Neutrophil (primary cell): ENCODE results near the gene DENND11.

Experiments
- H3K27ac ChIP-seq: fragments of 200-600 bp; sonication (generic); 2 replicates; pipeline ENCODE4 v1.5.1; 2016; ENCODE audit warnings: mild to moderate bottlenecking, moderate library complexity
- H3K27me3 ChIP-seq: fragments of 200-600 bp; sonication (generic); 2 replicates; pipeline ENCODE4 v1.6.0; 2016; ENCODE audit warnings: mild to moderate bottlenecking
- H3K36me3 ChIP-seq: fragments of 200-600 bp; sonication (generic); 2 replicates; pipeline ENCODE4 v1.5.1; 2017
- H3K4me1 ChIP-seq, 2 experiments: fragments of 200-600 bp in 1 of 2; sonication (generic) in 1 of 2; 1 replicate in 1 of 2; 2 replicates in 1 of 2; pipeline versions ENCODE4 v1.5.1 to v1.6.1; 2013 to 2016; ENCODE audit warnings: low read depth in 1 of 2, low read length in 1 of 2, mild to moderate bottlenecking in 1 of 2, moderate library complexity in 1 of 2; ENCODE audit not compliant: control insufficient read depth in 1 of 2, insufficient read depth in 1 of 2
- H3K4me3 ChIP-seq, 2 experiments: fragments of 200-600 bp in 1 of 2; sonication (generic) in 1 of 2; 1 replicate in 1 of 2; 2 replicates in 1 of 2; pipeline ENCODE4 v1.5.1; 2013 to 2016; ENCODE audit warnings: low read depth in 1 of 2, low read length in 1 of 2, mild to moderate bottlenecking in 1 of 2, moderate library complexity in 1 of 2
- H3K9me3 ChIP-seq: fragments of 200-600 bp; sonication (generic); 2 replicates; pipeline ENCODE4 v1.5.1; 2016
- TF ChIP-seq, protein P1 (sequence below): fragments of 200-600 bp; sonication (generic); IDR thresholded peaks from 2 replicates; pipeline ENCODE4 v1.5.1; 2016; ENCODE audit warnings: antibody characterized with exemption

The DENND11 gene

DNA sequence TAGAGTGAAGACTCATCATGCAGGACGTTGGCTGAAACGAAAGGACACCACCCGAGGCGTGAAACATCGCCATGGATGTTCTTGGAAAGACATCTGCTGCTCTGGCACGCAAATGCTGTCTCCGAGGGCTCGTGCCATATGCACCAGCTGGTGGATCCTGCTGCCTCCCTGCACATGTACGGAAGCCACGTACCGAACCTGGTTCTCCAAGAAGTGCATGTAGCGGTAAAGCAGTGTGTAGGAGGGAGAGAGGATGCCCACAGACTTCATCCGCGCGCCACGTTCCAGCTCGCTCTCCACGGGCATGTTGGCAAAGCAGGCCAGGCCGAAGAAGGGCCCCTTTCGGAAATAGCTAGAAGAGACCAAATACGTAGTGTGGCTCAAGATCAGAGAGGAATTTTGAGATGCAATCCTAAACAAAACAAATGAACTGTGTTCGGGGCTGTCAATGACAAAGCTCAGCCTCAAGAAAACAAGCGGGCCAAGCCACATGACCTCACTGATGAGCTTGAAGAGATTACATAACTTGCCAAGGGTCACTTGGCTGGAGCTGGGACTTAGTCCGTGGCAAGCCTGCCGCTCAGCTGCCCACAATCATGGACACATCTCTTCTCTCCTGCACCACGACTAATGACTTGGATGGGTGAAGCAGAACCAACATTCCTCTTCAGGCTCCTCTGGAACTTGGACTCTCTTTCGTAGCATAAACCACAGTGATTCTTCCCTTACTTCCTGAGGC lies 16.5 kb downstream of the DENND11 start:
- H3K36me3 ChIP-seq = no peaks in the 10 kb centered on the region
- no peaks in the 10 kb centered on the region for H3K4me1 ChIP-seq

DNA sequence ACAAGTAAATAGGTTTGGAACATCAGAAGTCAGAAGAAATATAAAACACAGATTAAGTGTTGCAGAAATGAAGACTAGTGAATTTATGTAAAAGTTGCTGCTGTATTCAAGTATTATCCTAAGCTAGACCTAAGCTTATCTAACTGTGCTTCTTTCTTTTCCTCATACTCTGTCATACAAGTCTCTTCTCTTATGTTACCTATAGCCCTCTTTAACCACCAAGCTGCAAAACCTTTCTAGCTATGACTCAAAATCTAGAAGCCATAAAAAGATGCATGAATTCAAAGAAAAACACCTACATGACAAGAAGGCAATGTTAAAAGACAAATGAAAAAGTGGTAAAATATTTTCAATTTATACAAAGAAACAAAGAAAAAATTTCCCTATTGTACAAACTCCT lies 23.0 kb downstream of the DENND11 start:
- Histone ChIP-seq H3K27me3 (no peaks in the 10 kb centered on the region), H3K36me3 (no peaks in the 10 kb centered on the region), H3K9me3 (no peaks in the 10 kb centered on the region), H3K4me3 (no peak overlapping the region), H3K27ac (no peak overlapping the region), H3K4me1 (peaks cover 0 to 10% of the 10 kb centered on the region in 2 experiments)
- TF ChIP-seq, protein P1, sequence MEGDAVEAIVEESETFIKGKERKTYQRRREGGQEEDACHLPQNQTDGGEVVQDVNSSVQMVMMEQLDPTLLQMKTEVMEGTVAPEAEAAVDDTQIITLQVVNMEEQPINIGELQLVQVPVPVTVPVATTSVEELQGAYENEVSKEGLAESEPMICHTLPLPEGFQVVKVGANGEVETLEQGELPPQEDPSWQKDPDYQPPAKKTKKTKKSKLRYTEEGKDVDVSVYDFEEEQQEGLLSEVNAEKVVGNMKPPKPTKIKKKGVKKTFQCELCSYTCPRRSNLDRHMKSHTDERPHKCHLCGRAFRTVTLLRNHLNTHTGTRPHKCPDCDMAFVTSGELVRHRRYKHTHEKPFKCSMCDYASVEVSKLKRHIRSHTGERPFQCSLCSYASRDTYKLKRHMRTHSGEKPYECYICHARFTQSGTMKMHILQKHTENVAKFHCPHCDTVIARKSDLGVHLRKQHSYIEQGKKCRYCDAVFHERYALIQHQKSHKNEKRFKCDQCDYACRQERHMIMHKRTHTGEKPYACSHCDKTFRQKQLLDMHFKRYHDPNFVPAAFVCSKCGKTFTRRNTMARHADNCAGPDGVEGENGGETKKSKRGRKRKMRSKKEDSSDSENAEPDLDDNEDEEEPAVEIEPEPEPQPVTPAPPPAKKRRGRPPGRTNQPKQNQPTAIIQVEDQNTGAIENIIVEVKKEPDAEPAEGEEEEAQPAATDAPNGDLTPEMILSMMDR = no peak

More for the DNA sequence above, 16.5 kb downstream of the DENND11 start:
- H3K9me3 ChIP-seq = no peaks in the 10 kb centered on the region
- TF ChIP-seq, protein P1 = no peak
- no peak overlapping the region for H3K27ac ChIP-seq
- no peaks in the 10 kb centered on the region for H3K27me3 ChIP-seq
- H3K4me3 ChIP-seq = no peak overlapping the region

DNA sequence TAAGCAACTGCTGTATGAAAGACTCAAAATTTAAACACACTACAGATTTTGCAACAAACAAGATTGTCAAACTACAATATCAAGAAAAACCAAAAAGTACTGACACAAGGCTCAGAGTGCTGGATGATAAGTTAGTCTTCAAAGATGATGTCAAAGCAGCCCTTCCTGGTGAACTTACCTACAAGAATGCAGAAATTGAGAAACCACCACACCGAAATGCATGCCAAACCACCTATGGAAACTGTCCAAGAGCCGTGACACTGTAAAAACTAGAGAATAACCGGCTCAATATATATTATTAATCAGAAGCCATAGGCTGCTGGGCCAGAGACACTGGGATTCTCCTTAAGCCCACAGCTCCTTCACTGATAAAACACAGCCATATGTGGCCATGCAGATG lies 25.3 kb downstream of the DENND11 start:
- H3K4me1 ChIP-seq = peaks cover 7 to 18% of the 10 kb centered on the region in 2 experiments
- H3K27ac ChIP-seq = no peak overlapping the region
- no peak overlapping the region for H3K4me3 ChIP-seq
- H3K9me3 ChIP-seq = no peaks in the 10 kb centered on the region
- no peaks in the 10 kb centered on the region for H3K27me3 ChIP-seq
- no peaks in the 10 kb centered on the region for H3K36me3 ChIP-seq
- TF ChIP-seq, protein P1 = no peak

DNA sequence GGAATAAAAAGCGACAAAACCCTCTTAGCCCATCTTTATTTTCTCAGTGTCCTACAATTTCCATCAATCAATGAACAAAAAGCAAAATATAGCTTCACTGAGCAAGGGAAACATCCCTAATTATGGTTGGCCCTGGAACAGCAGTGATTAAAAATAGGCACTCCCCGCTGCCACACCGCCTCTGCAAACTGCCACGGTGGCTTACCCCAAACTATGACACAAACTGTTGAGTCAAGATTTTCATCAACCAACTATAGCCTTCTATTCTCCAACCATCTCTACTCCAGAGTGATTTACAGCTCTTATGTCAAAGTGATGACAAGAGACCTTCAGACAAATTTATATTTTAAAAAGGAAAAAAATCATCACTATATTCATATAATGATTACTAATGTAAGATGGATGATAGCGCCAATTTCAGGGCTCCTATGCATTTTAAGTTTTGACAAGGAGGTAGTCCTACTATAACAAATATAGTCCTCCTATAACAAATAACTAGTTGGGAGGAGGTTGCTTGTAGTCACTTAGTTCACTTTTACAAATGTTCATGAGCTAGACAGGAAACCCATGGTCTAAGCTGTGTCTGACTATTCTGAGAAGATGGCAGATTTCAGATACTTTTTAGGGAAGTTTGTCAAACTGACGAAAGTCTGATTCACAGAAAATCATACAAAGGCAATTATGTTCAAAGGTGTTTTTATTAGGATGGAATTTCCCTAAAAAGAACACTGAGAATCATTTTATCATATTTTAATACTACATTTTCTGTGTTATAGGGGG lies 26.3 kb downstream of the DENND11 start:
- Histone ChIP-seq H3K4me3 (no peak overlapping the region), H3K27me3 (no peaks in the 10 kb centered on the region), H3K36me3 (no peaks in the 10 kb centered on the region), H3K9me3 (no peaks in the 10 kb centered on the region), H3K27ac (no peak overlapping the region), H3K4me1 (peaks cover 9 to 21% of the 10 kb centered on the region in 2 experiments)
- TF ChIP-seq, protein P1 = no peak

DNA sequence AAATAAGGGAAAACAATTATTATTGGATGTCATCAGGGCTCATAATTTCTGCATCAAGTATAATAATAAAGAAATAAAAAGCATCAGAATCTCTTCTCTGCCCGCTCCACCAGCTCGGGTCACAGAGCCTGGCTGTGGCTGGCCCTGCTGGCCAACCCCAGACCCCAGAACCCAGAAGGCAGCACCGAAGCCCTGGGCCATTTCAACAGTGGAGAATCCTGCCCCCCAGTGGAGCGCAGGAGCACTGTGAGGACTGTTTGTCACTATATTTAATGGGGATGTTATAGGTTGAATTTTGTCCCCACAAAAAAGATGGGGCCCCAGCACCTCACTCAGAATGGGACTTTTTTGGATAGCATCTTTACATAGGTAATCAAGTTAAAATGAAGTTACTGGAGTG lies 27.3 kb downstream of the DENND11 start:
- H3K4me1 ChIP-seq = peaks cover 9 to 21% of the 10 kb centered on the region in 2 experiments
- no peak overlapping the region for H3K4me3 ChIP-seq
- H3K27ac ChIP-seq = no peak overlapping the region
- H3K36me3 ChIP-seq = no peaks in the 10 kb centered on the region
- H3K9me3 ChIP-seq = no peaks in the 10 kb centered on the region
- no peaks in the 10 kb centered on the region for H3K27me3 ChIP-seq
- TF ChIP-seq, protein P1 = no peak
